HCT116 (cell line): ENCODE results near the gene RNGTT.

Source experiments
- CTCF ChIP-seq, 3 experiments: fragments of 200-600 bp in 1 of 3; sonication (generic) in 1 of 3; IDR thresholded peaks in 2 of 3; conservative IDR thresholded peaks in 1 of 3; 2 replicates each; pipeline ENCODE4 v1.5.1; 2012 to 2017; ENCODE audit warnings: low read depth in 2 of 3, low read length in 2 of 3, antibody characterized with exemption in 1 of 3, borderline replicate concordance in 1 of 3, control low read depth in 1 of 3, mild to moderate bottlenecking in 1 of 3, mixed read lengths in 1 of 3, mixed run types in 1 of 3, moderate library complexity in 1 of 3; ENCODE audit not compliant: insufficient read depth in 1 of 3
- ELF1 ChIP-seq: IDR thresholded peaks from 2 replicates; pipeline ENCODE4 v1.6.1; 2012; ENCODE audit warnings: low read depth, borderline replicate concordance
- EZH2 ChIP-seq: fragments of 200-600 bp; sonication (generic); IDR thresholded peaks from 2 replicates; pipeline ENCODE4 v1.6.1; 2017; ENCODE audit warnings: antibody characterized with exemption, mixed run types
- JUND ChIP-seq: IDR thresholded peaks from 2 replicates; pipeline ENCODE4 v1.6.1; 2012
- MAX ChIP-seq: IDR thresholded peaks from 2 replicates; pipeline ENCODE4 v1.6.1; 2012
- POLR2AphosphoS5 ChIP-seq: IDR thresholded peaks from 2 replicates; pipeline ENCODE4 v1.6.1; 2011; ENCODE audit warnings: mild to moderate bottlenecking, low read depth, low read length, moderate library complexity

- no peak for TF ChIP-seq CTCF (IDR thresholded peaks at IDR 0.05 in 2 of 3, conservative IDR thresholded peaks at IDR 0.05 in 1 of 3; ENCODE audit: borderline replicate concordance in 1 of 3, insufficient read depth in 1 of 3, low read depth in 2 of 3, low read length in 2 of 3)
- no peak for TF ChIP-seq JUND
- no peak for TF ChIP-seq MAX
- no peak for TF ChIP-seq ELF1
- no peak for TF ChIP-seq POLR2AphosphoS5
- no peak for TF ChIP-seq EZH2
Observed at GRCh38 chr6:88695937-88696336, 267.5 kb downstream of the RNGTT start.
